GM23338 (cell line): ENCODE measurements around the gene LRBA. TPM values are rescaled to one million over a fixed set of nuclear protein-coding genes. Genes with fewer than 3 reads are reported as not detected.
"Not testable (repeated sequence)": the region's sequence is repeated elsewhere in the genome, so short reads cannot be mapped to it uniquely, and the experiment has no call there.

Experiments used
- ATAC-seq: fragments of 200-7000 bp; cut with Tn5 transposase; 3 replicates; pipeline ENCODE4 v1.9.1; 2020
- DNase-seq: peaks from one replicate; pipeline ENCODE4 v3.0.0-alpha.2; 2015; ENCODE audit warnings: low spot score
- H2AFZ ChIP-seq: fragments of 200-600 bp; sonication (generic); 2 replicates; pipeline ENCODE4 v1.8.0; 2016; ENCODE audit warnings: antibody characterized with exemption, mild to moderate bottlenecking, moderate library complexity
- H3F3A ChIP-seq: fragments of 200-600 bp; sonication (generic); replicated peaks from 2 replicates; pipeline ENCODE4 v1.8.0; 2017; ENCODE audit warnings: antibody characterized with exemption, mixed run types, low read depth
- H3K27ac ChIP-seq: fragments of 200-600 bp; sonication (generic); 2 replicates; pipeline ENCODE4 v1.6.1; 2016; ENCODE audit warnings: low read depth
- H3K27me3 ChIP-seq: fragments of 200-600 bp; sonication (generic); 2 replicates; pipeline ENCODE4 v1.8.0; 2016; ENCODE audit warnings: mild to moderate bottlenecking, mixed run types, moderate library complexity; ENCODE audit not compliant: insufficient read depth
- H3K36me3 ChIP-seq: fragments of 200-600 bp; sonication (generic); 2 replicates; pipeline ENCODE4 v1.8.0; 2016; ENCODE audit warnings: mild to moderate bottlenecking; ENCODE audit not compliant: insufficient read depth
- H3K4me1 ChIP-seq: fragments of 200-600 bp; sonication (generic); 2 replicates; pipeline ENCODE4 v1.8.0; 2016; ENCODE audit warnings: mild to moderate bottlenecking, moderate library complexity; ENCODE audit not compliant: insufficient read depth
- H3K4me2 ChIP-seq: fragments of 200-600 bp; sonication (generic); 2 replicates; pipeline ENCODE4 v1.7.1; 2017; ENCODE audit warnings: mixed run types
- H3K4me3 ChIP-seq: fragments of 200-600 bp; sonication (generic); 2 replicates; pipeline ENCODE4 v1.6.1; 2016; ENCODE audit warnings: mixed run types
- H3K79me2 ChIP-seq: fragments of 200-600 bp; sonication (generic); replicated peaks from 2 replicates; pipeline ENCODE4 v1.8.0; 2017; ENCODE audit warnings: mild to moderate bottlenecking; ENCODE audit not compliant: insufficient read depth
- H3K9me2 ChIP-seq: fragments of 200-600 bp; sonication (generic); 2 replicates; pipeline ENCODE4 v1.8.0; 2017; ENCODE audit not compliant: insufficient read depth
- H4K20me1 ChIP-seq: fragments of 200-600 bp; sonication (generic); replicated peaks from 2 replicates; pipeline ENCODE4 v1.8.0; 2017; ENCODE audit warnings: mild to moderate bottlenecking; ENCODE audit not compliant: insufficient read depth
- H3K27ac Mint-ChIP-seq: 2 replicates; pipeline ENCODE4 v1.8.0; 2020; ENCODE audit warnings: inconsistent platforms, mild to moderate bottlenecking, moderate library complexity, mixed read lengths
- H3K27me3 Mint-ChIP-seq: 3 replicates; pipeline ENCODE4 v1.8.0; 2022; ENCODE audit warnings: low read depth, mild to moderate bottlenecking, moderate library complexity, mixed read lengths, inconsistent platforms; ENCODE audit not compliant: insufficient read depth, poor library complexity
- H3K36me3 Mint-ChIP-seq: 3 replicates; pipeline ENCODE4 v1.8.0; 2021; ENCODE audit warnings: low read depth, mild to moderate bottlenecking, inconsistent platforms, moderate library complexity, mixed read lengths
- H3K4me1 Mint-ChIP-seq: 3 replicates; pipeline ENCODE4 v1.8.0; 2020; ENCODE audit warnings: mild to moderate bottlenecking, inconsistent platforms, mixed read lengths
- H3K4me3 Mint-ChIP-seq: 3 replicates; pipeline ENCODE4 v1.8.0; 2021; ENCODE audit warnings: moderate library complexity, mild to moderate bottlenecking, inconsistent platforms, mixed read lengths
- H3K9me3 Mint-ChIP-seq: 3 replicates; pipeline ENCODE4 v1.8.0; 2020; ENCODE audit warnings: moderate library complexity, mild to moderate bottlenecking, inconsistent platforms, mixed read lengths
- CREB1 ChIP-seq: fragments of 250-450 bp; sonication (Bioruptor Pico); IDR thresholded peaks from 2 replicates; pipeline ENCODE4 v1.5.0; 2020; ENCODE audit warnings: low read depth, mild to moderate bottlenecking, moderate library complexity
- EZH2 ChIP-seq: fragments of 200-600 bp; sonication (generic); IDR thresholded peaks from one replicate; pipeline ENCODE4 v1.8.0; 2017; ENCODE audit warnings: antibody characterized with exemption, mild to moderate bottlenecking, low read depth; ENCODE audit not compliant: unreplicated experiment
- POLR2AphosphoS5 ChIP-seq: IDR thresholded peaks from 2 replicates; pipeline ENCODE4 v1.6.1; 2016; ENCODE audit warnings: antibody characterized with exemption, low read depth
- STAT1 ChIP-seq: IDR thresholded peaks from one replicate; pipeline ENCODE4 v1.6.1; 2016; ENCODE audit warnings: antibody characterized with exemption; ENCODE audit not compliant: unreplicated experiment
- ZNF331 ChIP-seq: fragments of 250-450 bp; sonication (Bioruptor Pico); IDR thresholded peaks from 2 replicates; pipeline ENCODE4 v1.5.0; 2020; ENCODE audit warnings: low read depth, mild to moderate bottlenecking, moderate library complexity
- polyA plus RNA-seq: library from polyadenylated mRNA; unstranded; fragments of >200 nt; fragmentation: Nextera tagmentation; extraction: Ambion mirVana; gene quantifications from 2 replicates; pipeline ENCODE4 v1.2.1, GENCODE V29; 2016
- total RNA-seq: library from RNA; depleted of rRNA; stranded (reverse); fragments of >200 nt; shearing (Covaris generic); gene quantifications from 2 replicates; pipeline ENCODE4 v1.2.3, GENCODE V29; 2014
- TF ChIP-seq, protein P1 (sequence below): IDR thresholded peaks from 2 replicates; pipeline ENCODE4 v1.6.1; 2016; ENCODE audit warnings: antibody characterized with exemption
- TF ChIP-seq, protein P2 (sequence below): fragments of 250-450 bp; sonication (Bioruptor Pico); IDR thresholded peaks from 2 replicates; pipeline ENCODE4 v1.5.0; 2020; ENCODE audit warnings: mild to moderate bottlenecking, moderate library complexity

LRBA gene
- total and polyA plus RNA-seq, 2 experiments from 2014 or later: 23.3 to 126 TPM

DNA sequence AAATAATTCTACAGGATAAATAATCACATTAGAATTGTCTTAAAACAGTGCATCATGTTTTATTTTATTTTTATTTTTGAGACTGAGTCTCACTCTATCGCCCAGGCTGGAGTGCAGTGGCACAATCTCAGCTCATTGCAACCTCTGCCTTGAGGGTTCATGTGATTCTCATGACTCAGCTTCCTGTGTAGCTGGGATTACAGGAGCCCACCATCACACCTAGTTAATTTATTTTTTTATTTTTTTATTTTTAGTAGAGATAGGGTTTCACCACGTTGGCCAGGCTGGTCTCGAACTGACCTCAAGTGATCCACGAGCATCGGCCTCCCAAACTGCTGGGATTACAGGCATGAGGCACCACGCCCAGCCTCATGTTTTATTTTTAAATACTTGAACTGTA lies 353.5 kb downstream of the LRBA start:
- not testable (repeated sequence) for H3F3A ChIP-seq, H3K4me2 ChIP-seq, H3K79me2 ChIP-seq, H3K9me3 Mint-ChIP-seq, H3K27ac Mint-ChIP-seq, H3K36me3 Mint-ChIP-seq, H3K27me3 ChIP-seq, H3K4me3 ChIP-seq, H4K20me1 ChIP-seq, H3K9me2 ChIP-seq, ATAC-seq, H3K36me3 ChIP-seq, H3K4me1 ChIP-seq, DNase-seq, H2AFZ ChIP-seq, H3K4me1 Mint-ChIP-seq, H3K27ac ChIP-seq, H3K27me3 Mint-ChIP-seq, H3K4me3 Mint-ChIP-seq

DNA sequence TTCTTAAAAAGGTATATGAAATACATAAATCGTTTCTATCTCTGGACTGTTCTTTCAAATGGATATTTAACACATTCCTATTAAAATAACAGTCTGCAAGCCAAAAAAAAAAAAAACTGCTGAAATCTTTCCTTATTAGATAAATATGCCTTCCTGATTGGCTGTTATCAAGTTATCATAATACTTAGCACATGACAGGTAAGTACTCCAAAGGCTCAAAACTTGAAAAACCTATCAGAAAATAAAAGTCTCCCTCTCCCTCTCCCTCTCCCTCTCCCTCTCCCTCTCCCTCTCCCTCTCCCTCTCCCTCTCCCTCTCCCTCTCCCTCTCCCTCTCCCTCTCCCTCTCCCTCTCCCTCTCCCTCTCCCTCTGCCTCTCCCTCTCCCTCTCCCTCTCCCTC lies 356.8 kb downstream of the LRBA start:
- not testable (repeated sequence) for H3K27ac Mint-ChIP-seq, H3K4me3 ChIP-seq, H3K27me3 Mint-ChIP-seq, H3K36me3 Mint-ChIP-seq, H4K20me1 ChIP-seq, H3K79me2 ChIP-seq, H3F3A ChIP-seq, H3K4me2 ChIP-seq, H3K9me3 Mint-ChIP-seq, H3K27ac ChIP-seq, ATAC-seq, DNase-seq, H2AFZ ChIP-seq, H3K4me1 Mint-ChIP-seq, H3K9me2 ChIP-seq, H3K4me3 Mint-ChIP-seq, H3K27me3 ChIP-seq, H3K36me3 ChIP-seq, H3K4me1 ChIP-seq

DNA sequence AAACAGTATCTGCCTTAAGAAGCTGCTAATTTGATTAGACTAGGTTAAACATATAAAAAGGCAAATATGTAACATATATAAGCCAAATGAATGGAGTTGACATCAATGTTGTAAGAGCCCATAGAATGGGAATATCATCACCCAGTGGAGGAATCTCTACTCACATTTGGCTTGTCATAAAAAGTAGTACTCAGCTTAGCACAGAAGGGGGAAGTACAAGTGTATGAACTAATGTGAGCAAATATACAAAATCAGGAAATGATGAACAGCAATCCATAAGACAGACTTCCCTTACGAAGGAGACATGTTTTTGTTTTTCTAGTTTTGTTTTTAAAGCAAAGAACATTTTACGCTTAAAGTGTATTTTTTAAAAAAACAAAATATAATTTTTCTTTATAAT lies 358.2 kb downstream of the LRBA start:
- Mint-ChIP-seq H3K27me3 (no peaks in the 10 kb centered on the region), H3K9me3 (peaks cover 6% of the 10 kb centered on the region; the same call in 2 of the 3 replicates), H3K4me3 (no peak overlapping the region), H3K4me1 (no peaks in the 10 kb centered on the region), H3K36me3 (peaks cover 6% of the 10 kb centered on the region; the same call in 2 of the 3 replicates), H3K27ac (no peak overlapping the region)
- no peak for DNase-seq
- TF ChIP-seq POLR2AphosphoS5 (no peak), EZH2 (no peak), STAT1 (no peak), ZNF331 (CRISPR knock-in tag) (no peak), CREB1 (CRISPR knock-in tag) (no peak)
- TF ChIP-seq, protein P1, sequence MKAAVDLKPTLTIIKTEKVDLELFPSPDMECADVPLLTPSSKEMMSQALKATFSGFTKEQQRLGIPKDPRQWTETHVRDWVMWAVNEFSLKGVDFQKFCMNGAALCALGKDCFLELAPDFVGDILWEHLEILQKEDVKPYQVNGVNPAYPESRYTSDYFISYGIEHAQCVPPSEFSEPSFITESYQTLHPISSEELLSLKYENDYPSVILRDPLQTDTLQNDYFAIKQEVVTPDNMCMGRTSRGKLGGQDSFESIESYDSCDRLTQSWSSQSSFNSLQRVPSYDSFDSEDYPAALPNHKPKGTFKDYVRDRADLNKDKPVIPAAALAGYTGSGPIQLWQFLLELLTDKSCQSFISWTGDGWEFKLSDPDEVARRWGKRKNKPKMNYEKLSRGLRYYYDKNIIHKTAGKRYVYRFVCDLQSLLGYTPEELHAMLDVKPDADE: no peak
- TF ChIP-seq, protein P2, sequence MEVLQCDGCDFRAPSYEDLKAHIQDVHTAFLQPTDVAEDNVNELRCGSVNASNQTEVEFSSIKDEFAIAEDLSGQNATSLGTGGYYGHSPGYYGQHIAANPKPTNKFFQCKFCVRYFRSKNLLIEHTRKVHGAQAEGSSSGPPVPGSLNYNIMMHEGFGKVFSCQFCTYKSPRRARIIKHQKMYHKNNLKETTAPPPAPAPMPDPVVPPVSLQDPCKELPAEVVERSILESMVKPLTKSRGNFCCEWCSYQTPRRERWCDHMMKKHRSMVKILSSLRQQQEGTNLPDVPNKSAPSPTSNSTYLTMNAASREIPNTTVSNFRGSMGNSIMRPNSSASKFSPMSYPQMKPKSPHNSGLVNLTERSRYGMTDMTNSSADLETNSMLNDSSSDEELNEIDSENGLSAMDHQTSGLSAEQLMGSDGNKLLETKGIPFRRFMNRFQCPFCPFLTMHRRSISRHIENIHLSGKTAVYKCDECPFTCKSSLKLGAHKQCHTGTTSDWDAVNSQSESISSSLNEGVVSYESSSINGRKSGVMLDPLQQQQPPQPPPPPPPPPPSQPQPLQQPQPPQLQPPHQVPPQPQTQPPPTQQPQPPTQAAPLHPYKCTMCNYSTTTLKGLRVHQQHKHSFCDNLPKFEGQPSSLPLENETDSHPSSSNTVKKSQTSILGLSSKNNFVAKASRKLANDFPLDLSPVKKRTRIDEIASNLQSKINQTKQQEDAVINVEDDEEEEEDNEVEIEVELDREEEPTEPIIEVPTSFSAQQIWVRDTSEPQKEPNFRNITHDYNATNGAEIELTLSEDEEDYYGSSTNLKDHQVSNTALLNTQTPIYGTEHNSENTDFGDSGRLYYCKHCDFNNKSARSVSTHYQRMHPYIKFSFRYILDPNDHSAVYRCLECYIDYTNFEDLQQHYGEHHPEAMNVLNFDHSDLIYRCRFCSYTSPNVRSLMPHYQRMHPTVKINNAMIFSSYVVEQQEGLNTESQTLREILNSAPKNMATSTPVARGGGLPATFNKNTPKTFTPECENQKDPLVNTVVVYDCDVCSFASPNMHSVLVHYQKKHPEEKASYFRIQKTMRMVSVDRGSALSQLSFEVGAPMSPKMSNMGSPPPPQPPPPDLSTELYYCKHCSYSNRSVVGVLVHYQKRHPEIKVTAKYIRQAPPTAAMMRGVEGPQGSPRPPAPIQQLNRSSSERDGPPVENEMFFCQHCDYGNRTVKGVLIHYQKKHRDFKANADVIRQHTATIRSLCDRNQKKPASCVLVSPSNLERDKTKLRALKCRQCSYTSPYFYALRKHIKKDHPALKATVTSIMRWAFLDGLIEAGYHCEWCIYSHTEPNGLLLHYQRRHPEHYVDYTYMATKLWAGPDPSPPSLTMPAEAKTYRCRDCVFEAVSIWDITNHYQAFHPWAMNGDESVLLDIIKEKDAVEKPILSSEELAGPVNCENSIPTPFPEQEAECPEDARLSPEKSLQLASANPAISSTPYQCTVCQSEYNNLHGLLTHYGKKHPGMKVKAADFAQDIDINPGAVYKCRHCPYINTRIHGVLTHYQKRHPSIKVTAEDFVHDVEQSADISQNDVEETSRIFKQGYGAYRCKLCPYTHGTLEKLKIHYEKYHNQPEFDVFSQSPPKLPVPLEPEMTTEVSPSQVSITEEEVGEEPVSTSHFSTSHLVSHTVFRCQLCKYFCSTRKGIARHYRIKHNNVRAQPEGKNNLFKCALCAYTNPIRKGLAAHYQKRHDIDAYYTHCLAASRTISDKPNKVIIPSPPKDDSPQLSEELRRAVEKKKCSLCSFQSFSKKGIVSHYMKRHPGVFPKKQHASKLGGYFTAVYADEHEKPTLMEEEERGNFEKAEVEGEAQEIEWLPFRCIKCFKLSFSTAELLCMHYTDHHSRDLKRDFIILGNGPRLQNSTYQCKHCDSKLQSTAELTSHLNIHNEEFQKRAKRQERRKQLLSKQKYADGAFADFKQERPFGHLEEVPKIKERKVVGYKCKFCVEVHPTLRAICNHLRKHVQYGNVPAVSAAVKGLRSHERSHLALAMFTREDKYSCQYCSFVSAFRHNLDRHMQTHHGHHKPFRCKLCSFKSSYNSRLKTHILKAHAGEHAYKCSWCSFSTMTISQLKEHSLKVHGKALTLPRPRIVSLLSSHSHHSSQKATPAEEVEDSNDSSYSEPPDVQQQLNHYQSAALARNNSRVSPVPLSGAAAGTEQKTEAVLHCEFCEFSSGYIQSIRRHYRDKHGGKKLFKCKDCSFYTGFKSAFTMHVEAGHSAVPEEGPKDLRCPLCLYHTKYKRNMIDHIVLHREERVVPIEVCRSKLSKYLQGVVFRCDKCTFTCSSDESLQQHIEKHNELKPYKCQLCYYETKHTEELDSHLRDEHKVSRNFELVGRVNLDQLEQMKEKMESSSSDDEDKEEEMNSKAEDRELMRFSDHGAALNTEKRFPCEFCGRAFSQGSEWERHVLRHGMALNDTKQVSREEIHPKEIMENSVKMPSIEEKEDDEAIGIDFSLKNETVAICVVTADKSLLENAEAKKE (CRISPR knock-in tag): no peak
- no peak for ATAC-seq
- Histone ChIP-seq H3K27me3 (no peaks in the 10 kb centered on the region), H3K4me2 (no peak overlapping the region), H2AFZ (no peak overlapping the region), H3K27ac (no peak overlapping the region), H3K36me3 (no peaks in the 10 kb centered on the region), H3K9me2 (no peaks in the 10 kb centered on the region), H3K4me1 (no peaks in the 10 kb centered on the region; the same call in 1 of the 2 replicates), H3K79me2 (no peaks in the 10 kb centered on the region), H4K20me1 (no peaks in the 10 kb centered on the region), H3F3A (no peaks in the 10 kb centered on the region), H3K4me3 (no peak overlapping the region)
